Aorta (tissue), 5 donors: ENCODE measurements around the gene THSD4. TPM values are rescaled to one million over a fixed set of nuclear protein-coding genes. Genes with fewer than 3 reads are reported as not detected.

Experiments used
- ATAC-seq: fragments of 200-7000 bp; cut with Tn5 transposase; one replicate; pipeline ENCODE4 v1.9.1; 2022; ENCODE audit warnings: moderate library complexity; ENCODE audit not compliant: low FRiP score
- DNase-seq, 2 donors: peaks; one replicate each; pipeline ENCODE4 v3.0.0-alpha.2; 2020
- H3K27ac ChIP-seq, 2 donors: one replicate each; pipeline ENCODE4 v1.5.1; 2013; ENCODE audit warnings: low read length in 2 of 2, mild to moderate bottlenecking in 2 of 2, moderate library complexity in 2 of 2, control low read depth in 1 of 2, inconsistent platforms in 1 of 2, low read depth in 1 of 2
- H3K27me3 ChIP-seq, 2 donors: one replicate each; pipeline ENCODE4 v1.6.1; 2013; ENCODE audit warnings: control low read depth in 1 of 2, low read length in 1 of 2, mild to moderate bottlenecking in 1 of 2, moderate library complexity in 1 of 2; ENCODE audit not compliant: insufficient read depth in 2 of 2, control insufficient read depth in 1 of 2
- H3K36me3 ChIP-seq, 2 donors: one replicate each; pipeline ENCODE4 v1.6.1; 2013; ENCODE audit warnings: control low read depth in 1 of 2, low read length in 1 of 2, mild to moderate bottlenecking in 1 of 2; ENCODE audit not compliant: insufficient read depth in 2 of 2, control insufficient read depth in 1 of 2
- H3K4me1 ChIP-seq, 2 donors: one replicate each; pipeline ENCODE4 v1.6.1; 2013; ENCODE audit warnings: low read length in 2 of 2, control low read depth in 1 of 2, mild to moderate bottlenecking in 1 of 2, moderate library complexity in 1 of 2; ENCODE audit not compliant: insufficient read depth in 2 of 2, control insufficient read depth in 1 of 2
- H3K4me3 ChIP-seq, 2 donors: one replicate each; pipeline ENCODE4 v1.5.1; 2013; ENCODE audit warnings: low read length in 2 of 2, control low read depth in 1 of 2, mild to moderate bottlenecking in 1 of 2
- H3K9me3 ChIP-seq: one replicate; pipeline ENCODE4 v1.6.1; 2013; ENCODE audit warnings: mild to moderate bottlenecking, low read length; ENCODE audit not compliant: control insufficient read depth
- WGBS, 2 donors: extraction: QIAGEN DNeasy Blood & Tissue Kit; methylation state at CpG; one replicate each; pipeline ENCODE4 v1.1.7; 2013; 5-methylcytosine and 5-hydroxymethylcytosine counted together
- intact Hi-C, 2 donors: fragments of 100-400 bp; cut with DNase I; formaldehyde crosslinking; loops; one replicate each; pipeline versions ENCODE4 v1.14.2 to v1.15.0; 2022
- polyA plus RNA-seq, 2 donors: library from polyadenylated mRNA; stranded (reverse); fragments of 200-250 nt; gene quantifications; one replicate each; pipeline ENCODE4 v1.2.3, GENCODE V29; 2013
- total RNA-seq, 2 donors: library from RNA; stranded (reverse); fragmentation: NEBNext Ultra II Directional; extraction: Animal tissue kit (Norgen Biotek cat#: 25700); gene quantifications; one replicate each; pipeline ENCODE4 v1.2.1, GENCODE V29; 2021
- donor health status: healthy with polysubstance abuse.
- donor health status: Bipolar disorder and iron deficiency.
- donor health status: DM: no; HTN: no; CAD: no.
- donor health status: DM: no; HTN: no; CAD: no.
- donor health status: DM: yes; HTN: yes; CAD: no.

Gene THSD4
- total and polyA plus RNA-seq, 4 donors, result 6.3 to 143 (median 30.3) TPM

GRCh38 chr15:71543413-71543812, 428.1 kb downstream of the THSD4 start:
- intact Hi-C loops, result no loop called here
- Histone ChIP-seq H3K4me3 (no peak overlapping the region), H3K36me3 (no peaks in the 10 kb centered on the region), H3K9me3 (no peaks in the 10 kb centered on the region), H3K27ac (no peak overlapping the region), H3K27me3 (no peaks in the 10 kb centered on the region), H3K4me1 (peaks cover 0 to 2% of the 10 kb centered on the region in 2 donors)
- ATAC-seq (no peak), DNase-seq (no peak)
- 95 to 99% methylated on average over 3 of the region's 3 CpGs for WGBS, 2 donors

GRCh38 chr15:71545223-71545760, 430.0 kb downstream of the THSD4 start:
- ATAC-seq (no peak), DNase-seq (no peak)
- intact Hi-C loops, result no loop called here
- whole genome bisulfite sequencing, 2 donors, result 54 to 76% methylated on average over 4 to 5 of the region's 5 CpGs
- no peak overlapping the region for H3K4me3 ChIP-seq
- no peak overlapping the region for H3K27ac ChIP-seq
- H3K9me3 ChIP-seq, result no peaks in the 10 kb centered on the region
- H3K4me1 ChIP-seq, result no peaks in the 10 kb centered on the region
- no peaks in the 10 kb centered on the region for H3K36me3 ChIP-seq
- no peaks in the 10 kb centered on the region for H3K27me3 ChIP-seq

- intact Hi-C loops, result no loop called here
- 95 to 96% methylated on average over 1 of the region's 1 CpG for WGBS, 2 donors
Observed at GRCh38 chr15:71545923-71546322, 430.7 kb downstream of the THSD4 start.

GRCh38 chr15:71547011-71547410, 431.7 kb downstream of the THSD4 start:
- no peaks in the 10 kb centered on the region for H3K27me3 ChIP-seq
- peak; percentile 72 for ATAC-seq
- H3K27ac ChIP-seq, result no peak overlapping the region
- no peaks in the 10 kb centered on the region for H3K9me3 ChIP-seq
- no peaks in the 10 kb centered on the region for H3K4me1 ChIP-seq
- DNase-seq, result peak in 1 of 2 donors; percentile 78
- 19 to 22% methylated on average over 12 of the region's 12 CpGs for WGBS, 2 donors
- intact Hi-C loops, result no loop called here
- H3K4me3 ChIP-seq, result no peak overlapping the region
- H3K36me3 ChIP-seq, result no peaks in the 10 kb centered on the region

More at GRCh38 chr15:71545923-71546322, 430.7 kb downstream of the THSD4 start:
- Histone ChIP-seq H3K27me3 (no peaks in the 10 kb centered on the region), H3K27ac (no peak overlapping the region), H3K4me1 (no peaks in the 10 kb centered on the region), H3K9me3 (no peaks in the 10 kb centered on the region), H3K4me3 (no peak overlapping the region), H3K36me3 (no peaks in the 10 kb centered on the region)
- ATAC-seq, result no peak
- no peak for DNase-seq

DNA sequence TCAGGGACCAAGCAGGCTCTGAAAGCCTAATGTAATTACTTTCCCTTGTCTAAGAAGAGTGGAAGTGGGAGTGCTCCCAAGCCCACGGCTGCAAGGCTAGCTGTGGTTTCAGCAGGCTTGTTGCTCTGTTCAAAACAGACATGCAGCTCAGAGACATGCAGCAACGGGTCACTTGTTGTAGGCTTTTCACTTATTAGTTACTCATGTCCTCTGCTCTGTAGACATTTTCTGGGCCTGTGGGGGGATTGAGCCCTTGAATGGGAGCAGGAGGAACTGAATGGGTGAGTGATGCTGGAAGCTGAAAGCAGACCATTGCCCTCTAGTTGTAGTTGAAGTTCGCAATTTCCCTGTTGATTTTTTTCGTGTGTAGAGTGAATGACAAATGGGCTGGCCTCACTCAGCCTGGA, 433.1 kb downstream of the THSD4 start:
- Histone ChIP-seq H3K27me3 (no peaks in the 10 kb centered on the region), H3K9me3 (no peaks in the 10 kb centered on the region), H3K4me1 (peaks cover 0 to 1% of the 10 kb centered on the region in 2 donors), H3K4me3 (no peak overlapping the region), H3K27ac (no peak overlapping the region), H3K36me3 (no peaks in the 10 kb centered on the region)
- DNase-seq (no peak), ATAC-seq (no peak)
- intact Hi-C loops, result no loop called here
- 25 to 29% methylated on average over 4 of the region's 4 CpGs for WGBS, 2 donors

GRCh38 chr15:71549091-71549490, 433.8 kb downstream of the THSD4 start:
- H3K9me3 ChIP-seq, result no peaks in the 10 kb centered on the region
- no peaks in the 10 kb centered on the region for H3K27me3 ChIP-seq
- WGBS, 2 donors, result 29 to 76% methylated on average over 5 of the region's 5 CpGs
- intact Hi-C loops, result no loop called here
- ATAC-seq (no peak), DNase-seq (no peak)
- H3K27ac ChIP-seq, result no peak overlapping the region
- H3K36me3 ChIP-seq, result no peaks in the 10 kb centered on the region
- no peak overlapping the region for H3K4me3 ChIP-seq
- H3K4me1 ChIP-seq, result peaks cover 0 to 1% of the 10 kb centered on the region in 2 donors

DNA sequence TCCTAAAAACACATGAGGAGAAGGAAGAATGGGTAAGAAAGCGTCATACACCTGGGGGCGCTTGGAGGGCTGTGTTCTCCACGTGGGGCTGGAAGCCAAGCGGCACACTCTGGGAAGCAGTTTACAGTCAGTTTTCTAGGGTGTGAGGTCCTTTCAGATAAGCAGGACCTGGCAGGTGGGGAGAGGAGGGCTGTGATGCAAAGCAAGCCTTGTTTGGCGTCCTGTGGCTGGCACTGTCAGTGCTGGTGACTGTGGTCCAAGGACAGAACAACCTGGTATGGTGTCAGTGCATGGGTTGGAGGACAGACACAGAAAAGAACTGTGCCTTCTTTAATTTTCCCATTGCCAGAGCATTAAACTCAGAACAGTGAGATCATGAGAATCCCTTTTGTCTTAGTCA, 434.4 kb downstream of the THSD4 start:
- Histone ChIP-seq H3K27me3 (no peaks in the 10 kb centered on the region), H3K27ac (no peak overlapping the region), H3K4me3 (no peak overlapping the region), H3K9me3 (no peaks in the 10 kb centered on the region), H3K36me3 (no peaks in the 10 kb centered on the region), H3K4me1 (peaks cover 0 to 1% of the 10 kb centered on the region in 2 donors)
- no peak for DNase-seq
- intact Hi-C loops, result no loop called here
- ATAC-seq, result no peak
- WGBS, 2 donors, result 77 to 86% methylated on average over 5 of the region's 5 CpGs

DNA sequence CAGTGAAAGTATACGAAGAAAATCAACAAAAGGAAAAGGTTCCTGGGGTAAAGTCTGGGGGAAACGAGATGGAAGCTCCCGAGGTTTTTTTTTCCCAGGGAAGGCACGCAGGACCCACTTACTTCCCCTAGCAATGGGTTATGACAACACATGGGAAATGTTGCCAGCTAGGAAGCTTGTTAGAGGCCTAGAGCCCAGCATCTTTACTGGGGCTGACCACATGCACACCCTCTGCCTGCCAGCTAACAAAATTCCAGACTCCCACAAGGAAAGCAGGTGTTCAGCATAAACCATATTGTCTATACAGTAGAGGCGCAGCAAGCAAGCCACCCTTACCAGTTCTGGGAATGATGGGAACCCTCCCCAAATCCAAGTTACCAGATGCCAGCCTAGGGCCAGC, 436.3 kb downstream of the THSD4 start:
- Histone ChIP-seq H3K4me1 (peaks cover 0 to 1% of the 10 kb centered on the region in 2 donors), H3K4me3 (no peak overlapping the region), H3K36me3 (no peaks in the 10 kb centered on the region), H3K27ac (no peak overlapping the region), H3K9me3 (no peaks in the 10 kb centered on the region), H3K27me3 (no peaks in the 10 kb centered on the region)
- DNase-seq (no peak), ATAC-seq (no peak)
- 70 to 80% methylated on average over 5 of the region's 5 CpGs for WGBS, 2 donors
- intact Hi-C loops, result no loop called here

GRCh38 chr15:71559098-71559497, 443.8 kb downstream of the THSD4 start:
- WGBS, 2 donors, result 71 to 75% methylated on average over 3 of the region's 3 CpGs
- ATAC-seq (no peak), DNase-seq (no peak)
- peaks cover 0 to 2% of the 10 kb centered on the region in 2 donors for H3K4me1 ChIP-seq
- no peaks in the 10 kb centered on the region for H3K27me3 ChIP-seq
- no peak overlapping the region for H3K27ac ChIP-seq
- H3K9me3 ChIP-seq, result no peaks in the 10 kb centered on the region
- H3K36me3 ChIP-seq, result no peaks in the 10 kb centered on the region
- no peak overlapping the region for H3K4me3 ChIP-seq
- intact Hi-C loops, result no loop called here
